Middle frontal gyrus (tissue), 1 donor: ENCODE measurements around the gene VSTM2L.
"Not testable (repeated sequence)": the region's sequence is repeated elsewhere in the genome, so short reads cannot be mapped to it uniquely, and the experiment has no call there.

Source experiments
- DNase-seq: peaks from one replicate; pipeline ENCODE4 v3.0.0-alpha.2; 2015; ENCODE audit warnings: low spot score; ENCODE audit errors: extremely low spot score

Gene VSTM2L

DNA sequence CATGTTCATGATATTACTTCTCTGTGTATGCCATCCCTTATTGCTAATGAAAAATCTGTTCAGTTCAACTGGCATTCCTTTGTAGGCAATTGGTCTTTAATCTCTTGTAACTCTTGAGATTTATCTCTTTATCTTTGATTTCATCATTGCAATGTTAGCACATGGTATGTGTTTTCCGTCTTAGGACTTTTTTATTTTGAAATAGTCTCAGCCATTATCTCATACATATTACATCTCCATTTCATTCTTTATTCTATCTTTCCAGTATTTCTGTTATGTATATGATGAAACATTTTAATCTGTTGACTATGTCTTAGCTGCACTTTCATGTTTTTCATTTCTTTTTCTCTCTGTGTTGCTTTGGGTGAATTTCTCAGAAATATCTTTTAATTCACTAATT, 58.1 kb downstream of the VSTM2L start:
- DNase-seq: no peak

DNA sequence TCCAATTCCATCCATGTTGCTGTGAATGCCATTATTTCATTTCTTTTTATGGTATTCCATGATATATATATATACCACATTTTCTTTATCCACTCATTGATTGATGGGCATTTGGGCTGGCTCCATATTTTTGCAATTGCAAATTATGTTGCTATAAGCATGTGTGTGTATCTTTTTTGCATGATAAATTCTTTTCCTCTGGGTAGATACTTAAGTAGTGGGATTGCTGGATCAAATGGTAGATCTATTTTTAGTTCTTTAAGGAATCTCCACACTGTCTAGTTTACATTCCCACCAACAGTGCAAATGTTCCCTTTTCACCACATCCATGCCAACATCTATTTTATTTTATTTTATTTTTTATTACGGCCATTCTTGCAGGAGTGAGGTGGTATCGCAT, 60.6 kb downstream of the VSTM2L start:
- DNase-seq: not testable (repeated sequence)

DNA sequence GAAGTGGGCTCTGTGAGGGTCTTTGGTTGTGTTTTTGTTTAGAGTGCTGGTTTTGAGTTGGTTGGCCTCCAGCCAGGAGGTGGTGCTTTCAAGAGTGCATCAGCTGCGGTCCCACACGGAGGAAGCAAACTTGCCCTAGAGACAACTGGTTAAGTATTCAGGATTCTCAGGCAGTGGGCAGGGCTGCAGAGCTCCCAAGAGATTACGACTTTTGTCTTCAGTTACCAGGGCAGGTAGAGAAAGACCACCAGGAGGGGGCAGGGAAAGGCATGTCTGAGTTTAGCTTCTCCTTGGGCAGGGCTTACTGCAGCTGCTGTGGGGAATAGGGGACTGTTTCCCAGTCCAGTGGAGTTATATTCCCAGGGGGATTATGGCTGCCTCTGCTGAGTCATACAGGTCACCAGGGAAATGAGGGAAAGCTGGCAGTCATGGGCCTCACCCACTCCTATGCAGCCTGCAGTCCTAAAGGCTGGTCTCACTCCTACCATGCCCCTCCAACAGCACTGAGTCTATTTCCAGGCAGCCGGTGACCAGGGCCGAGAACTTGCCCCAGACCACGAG, 66.0 kb downstream of the VSTM2L start:
- no peak for DNase-seq

DNA sequence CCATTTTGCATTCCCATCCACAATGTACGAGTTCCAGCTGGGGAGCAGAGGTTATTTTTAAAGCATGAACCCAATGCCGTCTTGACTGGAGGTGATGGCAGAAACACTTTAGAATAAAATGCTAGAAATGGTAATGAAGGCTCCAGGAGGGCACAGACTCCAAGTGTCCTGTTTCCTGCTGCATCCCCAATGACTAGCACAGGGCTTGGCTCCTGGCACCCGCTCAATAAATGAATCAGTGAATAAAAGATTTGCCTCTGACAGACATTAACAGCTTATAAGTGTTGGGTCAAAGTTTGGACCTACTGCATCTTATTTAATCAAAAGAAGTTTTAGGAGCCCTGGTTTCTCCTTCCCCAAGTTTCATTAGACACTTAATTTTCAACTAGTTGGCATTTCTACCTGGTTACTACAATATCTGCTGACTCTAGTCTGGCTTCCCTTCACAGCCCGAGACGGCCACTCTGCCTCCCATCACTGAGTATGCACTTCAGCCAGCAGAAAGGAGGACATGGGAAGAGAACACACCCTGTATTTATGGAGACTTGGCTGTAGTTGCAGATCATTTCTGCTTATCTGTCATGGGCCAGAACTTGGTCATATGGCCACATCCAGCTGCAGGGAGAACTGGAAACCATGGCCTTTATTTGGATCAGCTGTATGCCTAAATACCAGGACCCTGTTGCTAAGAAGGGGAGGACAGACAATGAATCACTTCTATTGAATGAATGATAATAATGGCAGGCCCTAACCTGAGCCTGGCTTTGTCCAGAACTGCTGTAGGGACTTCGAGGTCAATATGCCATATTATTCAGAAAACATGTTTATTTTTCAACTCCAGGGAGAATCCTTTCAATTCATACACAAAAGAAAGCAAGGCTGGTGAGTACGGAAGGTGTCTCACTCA, 67.3 kb downstream of the VSTM2L start:
- no peak for DNase-seq

DNA sequence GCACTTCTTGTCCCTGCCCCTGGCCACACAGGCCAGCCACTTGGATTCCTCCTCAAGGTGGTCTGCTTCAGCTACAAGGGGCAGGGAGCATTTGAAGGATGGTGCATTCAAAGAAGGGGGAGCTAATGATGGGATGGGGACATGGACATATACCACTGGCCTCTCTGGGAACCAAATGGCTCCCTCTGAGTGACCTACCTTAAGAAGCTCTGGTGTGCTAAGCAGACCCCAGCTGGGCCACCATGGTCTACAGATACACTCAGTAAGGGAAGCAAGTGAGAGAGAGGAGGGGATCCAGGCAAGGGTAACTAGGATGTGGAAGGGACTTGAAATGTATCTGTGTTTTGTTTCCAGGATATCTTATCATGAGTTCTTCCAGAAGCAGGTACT, 67.9 kb downstream of the VSTM2L start:
- DNase-seq: no peak

DNA sequence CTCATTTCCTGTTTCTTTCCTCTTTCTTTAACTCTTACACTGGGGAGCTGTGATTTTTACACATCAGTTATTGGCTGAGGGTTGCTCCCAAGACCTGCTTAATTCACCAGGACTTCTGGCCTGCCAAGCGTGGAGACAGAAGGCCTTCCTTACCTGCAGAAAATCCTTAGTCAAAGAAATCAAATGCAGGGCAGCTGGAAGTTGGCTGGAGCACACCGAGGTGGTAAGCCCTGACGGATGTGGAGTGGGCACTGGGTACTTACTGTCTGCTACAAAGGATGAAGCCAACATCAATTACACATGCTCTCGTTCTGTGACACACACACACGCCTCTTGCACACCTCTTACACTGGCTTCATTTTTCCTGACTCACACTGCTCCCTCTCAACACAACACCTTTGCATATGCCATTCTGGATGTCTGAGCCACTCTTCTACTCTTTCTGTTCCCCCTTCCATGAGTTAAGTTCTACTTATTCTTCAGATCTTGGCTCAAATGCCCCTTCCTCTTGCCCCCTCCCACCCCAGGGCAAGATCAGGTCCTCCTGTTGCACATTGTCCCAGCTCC, 68.7 kb downstream of the VSTM2L start:
- no peak for DNase-seq

DNA sequence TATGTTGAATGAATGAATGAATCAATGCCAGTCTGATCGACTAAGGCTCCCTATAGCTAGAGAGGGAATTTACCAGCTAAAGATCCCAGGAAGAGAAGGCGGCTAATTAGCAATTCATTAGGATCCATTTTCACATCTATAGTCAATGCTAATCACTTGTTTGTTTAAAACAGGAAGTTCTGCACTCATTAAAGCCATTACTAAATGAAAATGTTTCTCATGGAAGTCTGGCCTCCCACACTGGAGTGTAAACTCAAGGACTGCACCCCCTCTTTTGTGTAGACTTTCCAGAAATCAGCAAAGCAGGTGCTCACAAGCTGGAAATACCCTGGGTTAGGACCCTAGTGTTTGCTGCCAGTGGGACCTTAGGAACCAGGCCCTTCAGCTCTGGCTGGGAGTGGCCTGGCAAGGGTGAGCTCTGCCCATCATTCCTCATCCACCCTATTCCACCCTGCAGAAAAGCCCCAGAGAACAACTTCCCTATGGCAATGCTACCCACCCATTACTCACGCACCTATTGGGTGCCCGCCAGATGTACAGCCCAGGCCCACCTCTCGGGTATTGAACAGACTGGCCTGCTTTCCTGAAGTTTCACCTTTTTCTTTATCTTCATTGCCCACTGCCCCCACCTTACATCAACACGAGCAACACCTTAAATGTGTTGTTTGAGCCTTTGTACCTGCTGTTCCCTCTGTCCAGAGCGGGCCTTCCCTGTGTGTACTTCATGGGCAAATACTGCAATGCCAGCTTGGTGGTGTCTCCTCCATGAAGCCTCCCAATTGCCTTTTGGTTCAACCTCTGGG, 69.5 kb downstream of the VSTM2L start:
- DNase-seq: no peak

DNA sequence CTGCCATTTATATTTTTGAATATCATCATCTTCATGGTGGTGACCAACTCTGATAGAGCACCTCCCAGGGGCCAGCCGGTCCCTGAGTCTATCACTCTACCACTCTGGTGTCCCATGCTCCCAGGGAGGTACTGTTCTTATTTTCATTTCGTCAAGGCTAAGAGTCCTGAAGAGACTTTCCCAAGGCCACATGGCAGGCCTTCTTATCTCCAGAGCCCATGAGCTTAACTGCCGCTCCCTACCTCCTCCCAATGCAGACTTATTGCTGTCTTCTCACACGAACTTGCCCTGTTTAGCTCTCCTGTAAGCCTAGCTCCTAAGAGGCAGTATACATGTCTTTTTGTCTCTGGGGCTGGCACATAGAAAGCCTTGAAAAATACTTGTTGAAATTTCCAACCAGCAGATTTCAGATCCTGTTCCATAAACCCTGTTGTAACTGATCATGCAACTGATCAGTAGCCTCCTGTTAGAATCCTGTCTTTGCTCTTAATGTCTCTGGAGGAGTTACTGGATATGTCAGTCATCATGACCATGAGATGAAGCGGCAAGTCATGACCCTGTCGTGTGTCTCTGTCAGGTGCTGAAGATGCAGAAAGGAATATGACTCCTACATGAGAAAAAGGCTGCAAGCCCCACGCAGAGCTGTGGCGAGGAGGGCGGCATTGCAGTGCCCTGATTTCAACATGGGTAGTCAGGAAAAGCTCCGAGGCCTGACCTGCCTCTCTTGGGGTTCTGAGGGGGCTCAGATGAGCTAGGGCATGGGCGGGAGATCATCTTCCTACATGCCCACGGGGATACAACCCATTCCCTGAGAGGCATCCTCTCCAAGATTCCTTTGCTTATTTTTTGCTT, 70.4 kb downstream of the VSTM2L start:
- no peak for DNase-seq

DNA sequence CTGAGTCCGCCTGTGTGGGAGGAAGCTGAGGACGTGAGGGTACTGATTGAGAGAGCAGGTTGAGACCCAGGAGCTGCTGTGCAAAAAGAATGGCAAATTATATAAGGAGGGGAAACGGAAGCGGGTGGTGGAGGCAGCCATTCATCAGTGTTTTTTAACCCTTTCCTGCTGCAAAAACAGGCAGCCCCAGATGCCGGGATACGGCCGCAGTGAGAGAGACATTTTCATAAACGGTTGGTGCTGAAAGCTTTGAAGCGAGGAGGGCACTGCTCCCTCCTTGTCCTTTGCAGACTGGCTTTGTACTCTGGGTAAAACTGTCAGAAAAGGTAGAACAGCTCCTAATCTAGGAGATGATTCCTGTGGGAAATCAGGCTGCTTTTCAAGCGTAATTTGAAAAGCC, 74.0 kb downstream of the VSTM2L start:
- no peak for DNase-seq

DNA sequence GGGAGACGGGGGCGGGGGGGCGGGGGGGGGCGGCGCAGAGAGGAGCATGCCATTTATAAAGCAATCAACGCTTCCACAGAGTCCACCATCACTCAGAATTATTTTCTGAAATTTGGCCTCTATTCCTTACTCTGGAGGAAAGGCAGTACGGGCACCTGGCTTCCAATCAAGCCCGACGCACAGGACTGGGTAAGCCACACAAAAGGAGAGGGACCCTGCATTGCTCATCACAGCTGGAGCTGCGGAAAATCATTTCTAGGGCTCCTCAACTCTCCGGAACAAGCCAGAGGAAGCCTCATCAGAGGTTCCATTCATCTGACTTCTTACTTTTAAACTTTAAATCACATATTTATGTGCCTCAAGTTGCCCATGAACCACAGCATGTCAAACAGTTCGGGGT, 74.4 kb downstream of the VSTM2L start:
- no peak for DNase-seq

DNA sequence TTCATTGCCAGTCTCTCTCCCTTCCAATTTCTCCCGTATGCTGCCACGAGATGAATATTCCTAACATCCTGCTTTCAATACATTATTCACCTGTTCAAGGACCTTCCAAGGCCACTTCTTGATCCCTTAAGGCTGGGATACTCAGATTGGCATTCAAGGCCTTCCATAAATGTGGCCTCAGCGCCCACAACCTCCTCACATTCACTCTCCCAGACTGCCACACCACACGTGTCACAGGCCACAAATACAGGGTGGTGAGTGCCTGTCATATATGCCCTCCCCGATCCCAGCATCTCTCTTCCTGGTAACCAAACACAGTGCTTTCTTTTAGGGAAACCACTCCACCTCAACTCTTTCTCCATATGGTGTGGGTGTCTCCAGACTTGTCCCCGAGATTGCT, 74.9 kb downstream of the VSTM2L start:
- no peak for DNase-seq

DNA sequence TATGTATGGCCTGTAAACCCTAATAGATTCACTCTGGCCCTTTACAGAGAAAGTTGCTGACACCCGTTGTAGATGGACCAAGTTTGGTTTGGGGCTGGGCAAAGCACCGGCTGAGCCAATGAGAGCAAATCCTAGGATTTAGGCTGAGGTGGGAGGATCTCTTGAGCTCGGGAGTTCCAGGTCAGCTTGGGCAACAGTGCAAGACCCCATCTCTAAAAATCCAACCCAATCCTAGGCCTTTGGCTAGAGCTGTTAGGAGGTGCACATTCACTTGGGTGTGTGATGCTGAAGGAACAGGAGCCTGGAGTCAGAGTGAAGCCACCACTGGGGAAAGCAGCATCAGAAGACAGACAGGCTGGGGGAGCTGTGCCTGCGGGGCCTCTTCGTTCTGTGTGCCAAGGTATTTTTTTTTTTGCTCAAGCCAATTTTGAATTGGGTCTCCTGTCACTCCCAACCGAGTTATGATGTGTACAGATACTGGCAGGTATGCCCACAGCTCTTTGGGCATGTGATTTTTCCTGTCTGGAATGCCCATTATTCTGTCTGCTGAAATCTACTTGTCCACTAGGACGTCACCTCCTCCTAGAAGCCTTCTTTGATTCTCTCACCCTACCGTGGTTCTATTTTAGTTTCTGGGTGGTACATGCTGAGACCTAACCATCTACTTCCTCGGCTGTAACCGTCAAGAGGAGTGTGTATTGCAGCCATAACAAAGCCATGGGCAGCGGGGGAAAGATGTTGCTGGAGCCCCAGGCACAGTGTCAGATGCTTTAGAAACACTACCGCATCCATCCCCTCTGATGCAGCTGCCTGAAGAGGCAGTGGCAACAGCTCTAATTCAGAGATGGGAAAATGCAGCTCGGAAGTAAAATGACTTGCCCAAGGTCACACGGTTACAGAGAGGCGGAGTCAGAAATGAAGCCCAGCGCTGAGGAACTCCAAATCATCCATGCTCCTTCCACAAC, 76.4 kb downstream of the VSTM2L start:
- no peak for DNase-seq

DNA sequence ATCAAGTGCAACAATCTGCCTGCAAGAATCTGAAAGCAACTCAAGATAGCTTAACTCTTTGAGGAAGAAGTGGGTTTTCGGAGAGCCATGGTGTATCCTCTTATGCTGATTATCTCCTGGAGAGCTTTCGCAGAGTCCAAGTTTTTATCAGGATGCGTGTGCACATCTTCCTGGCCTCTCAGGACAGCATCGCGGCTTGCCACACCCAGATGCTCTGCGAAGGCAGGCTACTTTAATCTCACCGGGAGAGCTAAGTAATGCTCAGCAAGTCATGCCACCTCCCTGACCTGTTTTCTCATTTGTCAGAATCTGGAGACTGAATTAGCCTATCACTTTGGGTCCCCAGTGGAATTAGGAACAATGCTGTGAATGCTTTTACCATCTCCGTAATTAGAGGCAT, 77.5 kb downstream of the VSTM2L start:
- no peak for DNase-seq

DNA sequence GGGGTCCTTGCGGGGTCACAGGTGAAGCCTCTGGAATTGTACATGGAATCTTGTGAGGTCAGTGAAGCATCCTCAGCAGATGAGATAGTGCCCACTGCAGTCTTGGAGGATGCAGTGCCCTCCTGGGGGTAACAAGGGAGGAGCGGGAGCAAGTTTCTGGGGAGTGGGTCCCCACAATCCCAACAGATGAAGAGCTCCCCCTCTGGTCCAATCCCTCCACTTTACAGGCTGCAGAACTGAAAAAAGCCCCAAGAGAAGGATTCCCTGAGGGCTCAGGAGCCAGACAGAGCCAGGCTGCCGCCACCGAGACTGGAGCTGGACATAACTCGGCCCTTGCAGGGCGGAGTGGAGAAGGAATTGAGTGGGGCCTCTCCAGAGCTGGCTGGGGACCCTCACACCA, 77.9 kb downstream of the VSTM2L start:
- DNase-seq: no peak

DNA sequence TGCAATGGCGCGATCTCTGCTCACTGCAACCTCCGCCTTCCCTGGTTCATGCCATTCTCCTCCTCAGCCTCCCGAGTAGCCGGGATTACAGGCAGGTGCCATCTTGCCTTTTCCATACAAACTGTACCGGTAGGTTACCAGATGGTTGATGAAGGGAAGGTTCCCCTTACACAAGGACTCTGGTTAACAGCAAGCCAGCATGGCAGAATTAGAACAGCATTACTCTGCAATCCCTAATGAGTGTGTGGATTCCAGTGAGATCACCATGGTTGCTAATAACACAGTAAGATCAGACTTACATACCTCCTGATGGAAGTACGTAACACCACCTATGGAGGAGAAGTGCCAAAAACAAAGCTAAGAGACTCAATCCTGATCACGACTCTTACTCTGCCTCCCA, 78.6 kb downstream of the VSTM2L start:
- DNase-seq: no peak

DNA sequence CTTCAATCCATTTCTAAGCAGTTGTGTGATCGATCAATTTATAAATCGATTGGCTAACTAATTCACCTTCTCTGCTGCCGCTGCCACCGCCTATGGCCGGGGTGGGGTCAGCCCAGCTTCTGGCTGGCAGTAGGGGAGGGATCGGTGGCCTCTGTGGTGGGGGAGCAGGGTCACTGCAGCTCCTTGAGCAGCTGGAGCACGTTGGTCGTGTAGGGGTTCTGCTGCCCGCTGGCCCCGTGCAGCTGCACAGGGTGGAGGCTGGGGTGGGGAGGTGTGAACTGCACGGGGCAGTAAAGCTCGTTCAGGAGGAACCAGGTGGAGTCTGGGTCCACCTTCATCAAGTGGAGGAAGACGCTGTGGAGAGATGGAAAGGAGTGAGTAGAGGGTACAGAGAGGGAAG, 80.4 kb downstream of the VSTM2L start:
- DNase-seq: no peak

DNA sequence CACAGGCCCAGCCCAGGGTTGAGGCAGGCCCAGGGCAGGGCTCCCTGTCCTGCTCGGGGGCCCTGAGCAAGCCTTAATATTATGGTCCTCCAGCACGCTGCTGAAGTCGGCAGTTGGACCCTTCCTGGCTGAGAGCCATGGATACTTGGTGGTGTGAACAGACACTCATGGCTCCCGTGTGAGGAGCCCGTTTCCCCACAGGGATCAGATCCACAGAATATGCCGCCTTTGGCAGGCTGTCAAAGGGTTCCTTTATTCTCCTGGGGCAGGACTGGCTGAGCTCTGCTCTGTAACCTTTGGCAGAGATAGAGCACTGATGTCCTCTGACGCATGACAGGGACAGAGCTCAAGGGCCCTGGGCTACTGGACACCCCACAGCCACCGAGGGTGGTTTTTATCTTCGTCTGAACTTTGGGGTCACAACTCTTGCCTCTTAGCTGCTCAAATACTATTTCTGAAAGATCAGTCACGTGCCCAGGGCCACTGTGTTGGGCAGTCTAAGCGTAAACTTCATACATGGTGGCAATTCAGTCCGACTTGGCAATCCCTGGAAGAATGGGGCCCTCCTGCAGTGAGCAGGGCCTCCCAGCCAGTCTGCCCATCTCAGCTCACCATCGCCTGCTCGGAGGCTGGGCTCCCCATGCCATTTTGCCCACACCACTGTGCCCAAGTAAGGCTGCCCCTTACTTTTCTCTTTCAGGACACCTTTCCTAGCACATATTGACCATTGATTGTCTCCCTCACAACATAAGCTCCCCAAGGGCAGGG, 81.3 kb downstream of the VSTM2L start:
- no peak for DNase-seq

DNA sequence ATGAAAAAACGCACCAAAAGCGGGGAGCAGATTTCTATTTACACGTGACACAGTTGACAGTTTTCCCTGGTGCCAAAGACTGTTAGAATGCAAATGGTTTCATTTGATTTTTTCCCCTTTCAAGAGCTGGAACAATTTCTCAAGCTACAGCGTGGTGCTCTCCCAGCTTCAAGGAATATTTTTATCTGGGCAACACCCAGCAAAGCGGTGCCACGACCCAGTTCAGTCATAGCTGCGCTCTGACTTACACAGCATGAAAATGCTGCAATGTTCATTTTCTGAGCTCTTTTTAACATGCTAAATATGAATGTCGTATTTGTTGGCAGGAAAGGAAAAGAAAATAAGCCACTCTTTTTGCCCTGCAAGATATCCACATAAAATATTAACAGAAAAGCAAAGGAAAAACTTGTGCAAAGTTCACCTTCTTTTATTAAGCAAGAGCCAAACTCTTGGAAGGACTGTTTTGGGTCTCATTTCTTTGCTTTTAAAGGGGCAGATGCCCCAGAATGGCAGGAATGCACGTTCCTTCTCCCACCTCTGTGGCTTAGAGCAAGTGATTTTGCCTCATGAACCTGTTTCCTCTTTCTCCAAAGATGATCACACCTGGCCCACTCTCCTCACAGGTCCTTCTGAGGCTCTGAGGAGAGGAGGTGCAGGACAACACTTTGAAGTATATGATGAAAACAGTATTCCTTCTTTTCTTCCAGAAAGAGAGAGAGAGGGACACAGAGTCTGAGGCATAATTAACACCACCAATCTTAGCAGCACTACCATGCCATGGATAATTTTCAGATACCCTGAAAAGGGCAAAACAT, 83.3 kb downstream of the VSTM2L start:
- DNase-seq: peak; percentile 26
